Fibroblast of lung (primary cell): ENCODE results near the gene MEIS2. TPM values are rescaled to one million over a fixed set of nuclear protein-coding genes. Genes with fewer than 3 reads are reported as not detected.

Experiments used
- DNase-seq, 2 donors: peaks; one replicate each; pipeline versions ENCODE4 v3.0.0 to v3.0.0-alpha.2; 2010; ENCODE audit warnings: low read depth in 2 of 2
- H2AFZ ChIP-seq: 2 replicates; pipeline ENCODE4 v1.5.1; 2012; ENCODE audit warnings: low read length, control low read depth, inconsistent platforms
- H3K27ac ChIP-seq: 2 replicates; pipeline ENCODE4 v1.5.1; 2011; ENCODE audit warnings: low read length, control low read depth; ENCODE audit not compliant: insufficient read depth
- H3K27me3 ChIP-seq: 2 replicates; pipeline ENCODE4 v1.5.1; 2011; ENCODE audit warnings: mild to moderate bottlenecking, low read length; ENCODE audit not compliant: control insufficient read depth, insufficient read depth
- H3K36me3 ChIP-seq: 2 replicates; pipeline ENCODE4 v1.5.1; 2011; ENCODE audit warnings: low read length; ENCODE audit not compliant: control insufficient read depth, insufficient read depth
- H3K4me1 ChIP-seq: 2 replicates; pipeline ENCODE4 v1.5.1; 2011; ENCODE audit warnings: low read length; ENCODE audit not compliant: control insufficient read depth, insufficient read depth; ENCODE audit errors: extremely low read depth
- H3K4me2 ChIP-seq: 2 replicates; pipeline ENCODE4 v1.5.1; 2011; ENCODE audit warnings: low read length, control low read depth; ENCODE audit not compliant: insufficient read depth; ENCODE audit errors: extremely low read depth
- H3K4me3 ChIP-seq, 4 experiments: fragments of 200-600 bp in 1 of 4; sonication (generic) in 1 of 4; replicated peaks in 1 of 4; 2 replicates each; pipeline ENCODE4 v1.5.1; 2011 to 2016; ENCODE audit warnings: low read length in 4 of 4, low read depth in 3 of 4, mild to moderate bottlenecking in 3 of 4, control low read depth in 2 of 4, inconsistent platforms in 1 of 4, mixed read lengths in 1 of 4; ENCODE audit not compliant: insufficient read depth in 1 of 4; ENCODE audit errors: control extremely low read depth in 1 of 4
- H3K79me2 ChIP-seq: 2 replicates; pipeline ENCODE4 v1.5.1; 2012; ENCODE audit warnings: mild to moderate bottlenecking, low read length, inconsistent platforms; ENCODE audit not compliant: control insufficient read depth, insufficient read depth
- H3K9ac ChIP-seq: 2 replicates; pipeline ENCODE4 v1.5.1; 2011; ENCODE audit warnings: mild to moderate bottlenecking, low read length, control low read depth; ENCODE audit not compliant: insufficient read depth
- H3K9me3 ChIP-seq: 2 replicates; pipeline ENCODE4 v1.5.1; 2012; ENCODE audit warnings: low read depth, low read length; ENCODE audit not compliant: control insufficient read depth, insufficient read depth
- H4K20me1 ChIP-seq: 2 replicates; pipeline ENCODE4 v1.5.1; 2011; ENCODE audit warnings: low read length; ENCODE audit not compliant: control insufficient read depth, insufficient read depth; ENCODE audit errors: extremely low read depth
- CTCF ChIP-seq, 2 donors: IDR thresholded peaks in 1 of 2; conservative IDR thresholded peaks in 1 of 2; 1 replicate in 1 of 2; 2 replicates in 1 of 2; pipeline ENCODE4 v1.5.1; 2011 to 2012; ENCODE audit warnings: low read length in 2 of 2, control low read depth in 1 of 2, inconsistent platforms in 1 of 2, low read depth in 1 of 2, mild to moderate bottlenecking in 1 of 2
- EZH2 ChIP-seq: IDR thresholded peaks from 2 replicates; pipeline ENCODE4 v1.5.1; 2012; ENCODE audit warnings: low read length, control low read depth, mild to moderate bottlenecking; ENCODE audit errors: missing control alignments
- polyA plus RNA-seq, 2 donors: library from polyadenylated mRNA; depleted of rRNA in 1 of 2; stranded (reverse) in 1 of 2; unstranded in 1 of 2; fragments of >200 nt; gene quantifications; 2 replicates each; pipeline ENCODE4 v1.2.1, GENCODE V29; 2011 to 2012; ENCODE audit warnings: missing spikeins in 1 of 2
- total RNA-seq: library from RNA; depleted of rRNA; stranded (reverse); fragments of >200 nt; gene quantifications from 2 replicates; pipeline ENCODE4 v1.2.1, GENCODE V29; 2014

Gene MEIS2
- total and polyA plus RNA-seq, 2 donors (not counting 1 experiment from before 2014, with no cell fraction given) = 31.0 to 37.1 TPM

DNA sequence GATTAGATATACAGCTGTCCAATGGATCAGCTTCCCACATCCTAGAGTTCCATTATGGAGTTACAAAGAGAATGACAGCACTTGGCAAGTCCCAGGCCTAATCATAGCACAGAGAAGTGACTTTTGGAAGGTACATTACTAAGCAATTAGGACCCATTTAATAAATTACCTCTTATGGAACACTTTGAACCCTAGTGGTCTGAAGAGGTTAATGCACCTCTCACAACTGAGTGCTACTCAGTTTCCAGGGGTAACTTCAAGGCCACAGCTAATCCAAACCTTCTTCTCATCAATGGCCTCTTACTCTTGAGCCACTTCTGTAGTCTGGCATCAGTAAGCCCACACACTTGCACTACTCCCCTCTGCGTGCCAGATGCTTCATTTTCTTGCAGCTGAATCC, 34.9 kb upstream of the MEIS2 start:
- Histone ChIP-seq H3K4me1 (no peaks in the 10 kb centered on the region), H3K27ac (no peak overlapping the region), H2AFZ (no peak overlapping the region), H3K27me3 (no peaks in the 10 kb centered on the region), H3K4me3 (no peak overlapping the region), H3K9me3 (no peaks in the 10 kb centered on the region), H3K9ac (no peak overlapping the region), H3K79me2 (no peaks in the 10 kb centered on the region), H3K4me2 (no peak overlapping the region), H4K20me1 (no peaks in the 10 kb centered on the region), H3K36me3 (no peaks in the 10 kb centered on the region)
- DNase-seq = no peak
- TF ChIP-seq CTCF (conservative IDR thresholded peaks at IDR 0.05 in 1 of 2, IDR thresholded peaks at IDR 0.05 in 1 of 2; ENCODE audit: low read depth in 1 of 2, low read length in 2 of 2) (peak in 1 of 2 donors; percentile 32), EZH2 (no peak)

DNA sequence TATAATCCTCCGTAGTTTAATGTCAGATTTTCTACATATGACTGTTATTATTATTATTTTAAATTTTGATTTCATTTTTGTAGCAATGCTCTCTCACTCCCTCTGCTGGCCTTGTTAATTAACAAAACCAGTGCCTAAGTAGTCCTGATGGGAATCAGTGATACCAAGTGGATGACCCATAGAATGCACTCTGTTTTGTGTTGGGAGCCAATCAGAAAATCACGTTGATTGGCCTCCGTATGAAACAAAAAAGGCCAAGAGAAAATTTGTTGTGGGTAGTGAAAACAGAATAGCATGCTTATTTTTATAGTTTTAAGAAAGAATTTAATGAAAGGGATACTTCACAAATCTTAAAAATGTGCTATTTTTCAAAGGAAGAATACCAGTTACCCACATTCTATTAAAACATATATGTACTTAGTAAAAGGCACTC, 34.4 kb upstream of the MEIS2 start:
- no peak overlapping the region for H2AFZ ChIP-seq
- TF ChIP-seq EZH2 (no peak), CTCF (conservative IDR thresholded peaks at IDR 0.05 in 1 of 2, IDR thresholded peaks at IDR 0.05 in 1 of 2; ENCODE audit: low read depth in 1 of 2, low read length in 2 of 2) (peak; percentile 76 to 77)

DNA sequence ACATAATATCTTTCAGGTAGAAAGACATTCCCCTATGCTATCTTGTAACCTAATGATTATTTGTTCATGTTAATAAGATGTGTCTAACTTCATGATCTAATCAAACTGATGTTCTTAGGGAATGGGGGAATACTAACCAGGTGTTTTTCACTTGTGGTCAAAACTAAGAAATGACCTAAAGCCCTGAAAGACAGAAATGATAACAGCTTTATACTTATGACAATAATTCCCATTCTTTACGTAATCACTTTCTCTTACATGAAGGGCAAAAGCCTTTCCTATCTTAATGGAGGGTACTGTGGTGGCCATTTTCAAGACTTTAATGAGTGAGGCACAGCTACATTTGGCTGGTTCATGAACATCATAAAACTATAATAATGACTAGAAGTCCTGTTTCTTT, 33.9 kb upstream of the MEIS2 start:
- Histone ChIP-seq H3K36me3 (no peaks in the 10 kb centered on the region), H3K27ac (no peak overlapping the region), H3K4me1 (no peaks in the 10 kb centered on the region), H3K4me2 (no peak overlapping the region), H3K9me3 (no peaks in the 10 kb centered on the region), H3K27me3 (no peaks in the 10 kb centered on the region), H3K9ac (no peak overlapping the region), H2AFZ (no peak overlapping the region), H4K20me1 (no peaks in the 10 kb centered on the region), H3K79me2 (no peaks in the 10 kb centered on the region), H3K4me3 (no peak overlapping the region)
- no peak for TF ChIP-seq CTCF (conservative IDR thresholded peaks at IDR 0.05 in 1 of 2, IDR thresholded peaks at IDR 0.05 in 1 of 2; ENCODE audit: low read depth in 1 of 2, low read length in 2 of 2)
- no peak for TF ChIP-seq EZH2
- DNase-seq = no peak

More for the DNA sequence above, 34.4 kb upstream of the MEIS2 start:
- H3K4me3 ChIP-seq = no peak overlapping the region
- no peaks in the 10 kb centered on the region for H3K79me2 ChIP-seq
- H3K9ac ChIP-seq = no peak overlapping the region
- no peaks in the 10 kb centered on the region for H4K20me1 ChIP-seq
- no peaks in the 10 kb centered on the region for H3K9me3 ChIP-seq
- H3K27ac ChIP-seq = no peak overlapping the region
- no peaks in the 10 kb centered on the region for H3K27me3 ChIP-seq
- H3K4me2 ChIP-seq = no peak overlapping the region
- no peaks in the 10 kb centered on the region for H3K36me3 ChIP-seq
- peak; percentile 41 to 63 for DNase-seq
- no peaks in the 10 kb centered on the region for H3K4me1 ChIP-seq
